HL-60/S4 treated with phorbol 12-myristate 13-acetate at 8.2 ng/mL for 4 days and 3 days (cell line): ENCODE measurements around the gene RPTOR.

Experiments used
- in situ Hi-C: fragments of 300-500 bp; cut with MboI; formaldehyde crosslinking; loops from 2 replicates; pipeline ENCODE4 v1.15.0; 2022; ENCODE audit warnings: low sequenced_read_pairs

Gene RPTOR

GRCh38 chr17:80822021-80822699 lies 277.5 kb downstream of the RPTOR start:
- in situ Hi-C loops = no loop called here

GRCh38 chr17:80822700-80823410 lies 278.2 kb downstream of the RPTOR start:
- in situ Hi-C loops = no loop called here

- in situ Hi-C loops = no loop called here
Observed at GRCh38 chr17:80824549-80825470, 280.2 kb downstream of the RPTOR start.

GRCh38 chr17:80825471-80826345 lies 281.1 kb downstream of the RPTOR start:
- in situ Hi-C loops = no loop called here

- in situ Hi-C loops = no loop called here
Observed at GRCh38 chr17:80826346-80826954, 281.8 kb downstream of the RPTOR start.

- in situ Hi-C loops = no loop called here
Observed at GRCh38 chr17:80826955-80827645, 282.5 kb downstream of the RPTOR start.

- in situ Hi-C loops = no loop called here
Observed at GRCh38 chr17:80827646-80828643, 283.3 kb downstream of the RPTOR start.

GRCh38 chr17:80829166-80829813 lies 284.7 kb downstream of the RPTOR start:
- in situ Hi-C loops = no loop called here

- in situ Hi-C loops = no loop called here
Observed at GRCh38 chr17:80830020-80830780, 285.6 kb downstream of the RPTOR start.

- in situ Hi-C loops = no loop called here
Observed at GRCh38 chr17:80831491-80831890, 286.9 kb downstream of the RPTOR start.

GRCh38 chr17:80832266-80832676 lies 287.6 kb downstream of the RPTOR start:
- in situ Hi-C loops = no loop called here

- in situ Hi-C loops = no loop called here
Observed at GRCh38 chr17:80832888-80833583, 288.4 kb downstream of the RPTOR start.

- in situ Hi-C loops = no loop called here
Observed at GRCh38 chr17:80833952-80834892, 289.6 kb downstream of the RPTOR start.

- in situ Hi-C loops = no loop called here
Observed at GRCh38 chr17:80834893-80835275, 290.2 kb downstream of the RPTOR start.
